Fibroblast of lung (primary cell): ENCODE measurements around the gene EFCAB8. TPM values are rescaled to one million over a fixed set of nuclear protein-coding genes. Genes with fewer than 3 reads are reported as not detected.

Experiments used
- DNase-seq, 2 donors: peaks; one replicate each; pipeline versions ENCODE4 v3.0.0 to v3.0.0-alpha.2; 2010; ENCODE audit warnings: low read depth in 2 of 2
- H2AFZ ChIP-seq: 2 replicates; pipeline ENCODE4 v1.5.1; 2012; ENCODE audit warnings: low read length, control low read depth, inconsistent platforms
- H3K27ac ChIP-seq: 2 replicates; pipeline ENCODE4 v1.5.1; 2011; ENCODE audit warnings: low read length, control low read depth; ENCODE audit not compliant: insufficient read depth
- H3K27me3 ChIP-seq: 2 replicates; pipeline ENCODE4 v1.5.1; 2011; ENCODE audit warnings: mild to moderate bottlenecking, low read length; ENCODE audit not compliant: control insufficient read depth, insufficient read depth
- H3K36me3 ChIP-seq: 2 replicates; pipeline ENCODE4 v1.5.1; 2011; ENCODE audit warnings: low read length; ENCODE audit not compliant: control insufficient read depth, insufficient read depth
- H3K4me1 ChIP-seq: 2 replicates; pipeline ENCODE4 v1.5.1; 2011; ENCODE audit warnings: low read length; ENCODE audit not compliant: control insufficient read depth, insufficient read depth; ENCODE audit errors: extremely low read depth
- H3K4me2 ChIP-seq: 2 replicates; pipeline ENCODE4 v1.5.1; 2011; ENCODE audit warnings: low read length, control low read depth; ENCODE audit not compliant: insufficient read depth; ENCODE audit errors: extremely low read depth
- H3K4me3 ChIP-seq, 4 experiments: fragments of 200-600 bp in 1 of 4; sonication (generic) in 1 of 4; replicated peaks in 1 of 4; 2 replicates each; pipeline ENCODE4 v1.5.1; 2011 to 2016; ENCODE audit warnings: low read length in 4 of 4, low read depth in 3 of 4, mild to moderate bottlenecking in 3 of 4, control low read depth in 2 of 4, inconsistent platforms in 1 of 4, mixed read lengths in 1 of 4; ENCODE audit not compliant: insufficient read depth in 1 of 4; ENCODE audit errors: control extremely low read depth in 1 of 4
- H3K79me2 ChIP-seq: 2 replicates; pipeline ENCODE4 v1.5.1; 2012; ENCODE audit warnings: mild to moderate bottlenecking, low read length, inconsistent platforms; ENCODE audit not compliant: control insufficient read depth, insufficient read depth
- H3K9ac ChIP-seq: 2 replicates; pipeline ENCODE4 v1.5.1; 2011; ENCODE audit warnings: mild to moderate bottlenecking, low read length, control low read depth; ENCODE audit not compliant: insufficient read depth
- H3K9me3 ChIP-seq: 2 replicates; pipeline ENCODE4 v1.5.1; 2012; ENCODE audit warnings: low read depth, low read length; ENCODE audit not compliant: control insufficient read depth, insufficient read depth
- H4K20me1 ChIP-seq: 2 replicates; pipeline ENCODE4 v1.5.1; 2011; ENCODE audit warnings: low read length; ENCODE audit not compliant: control insufficient read depth, insufficient read depth; ENCODE audit errors: extremely low read depth
- CTCF ChIP-seq, 2 donors: IDR thresholded peaks in 1 of 2; conservative IDR thresholded peaks in 1 of 2; 1 replicate in 1 of 2; 2 replicates in 1 of 2; pipeline ENCODE4 v1.5.1; 2011 to 2012; ENCODE audit warnings: low read length in 2 of 2, control low read depth in 1 of 2, inconsistent platforms in 1 of 2, low read depth in 1 of 2, mild to moderate bottlenecking in 1 of 2
- EZH2 ChIP-seq: IDR thresholded peaks from 2 replicates; pipeline ENCODE4 v1.5.1; 2012; ENCODE audit warnings: low read length, control low read depth, mild to moderate bottlenecking; ENCODE audit errors: missing control alignments
- polyA plus RNA-seq, 2 donors: library from polyadenylated mRNA; depleted of rRNA in 1 of 2; stranded (reverse) in 1 of 2; unstranded in 1 of 2; fragments of >200 nt; gene quantifications; 2 replicates each; pipeline ENCODE4 v1.2.1, GENCODE V29; 2011 to 2012; ENCODE audit warnings: missing spikeins in 1 of 2
- total RNA-seq: library from RNA; depleted of rRNA; stranded (reverse); fragments of >200 nt; gene quantifications from 2 replicates; pipeline ENCODE4 v1.2.1, GENCODE V29; 2014

Gene EFCAB8
- total and polyA plus RNA-seq, 2 donors (not counting 1 experiment from before 2014, with no cell fraction given), result under 0.01 TPM; not detected in 1

DNA sequence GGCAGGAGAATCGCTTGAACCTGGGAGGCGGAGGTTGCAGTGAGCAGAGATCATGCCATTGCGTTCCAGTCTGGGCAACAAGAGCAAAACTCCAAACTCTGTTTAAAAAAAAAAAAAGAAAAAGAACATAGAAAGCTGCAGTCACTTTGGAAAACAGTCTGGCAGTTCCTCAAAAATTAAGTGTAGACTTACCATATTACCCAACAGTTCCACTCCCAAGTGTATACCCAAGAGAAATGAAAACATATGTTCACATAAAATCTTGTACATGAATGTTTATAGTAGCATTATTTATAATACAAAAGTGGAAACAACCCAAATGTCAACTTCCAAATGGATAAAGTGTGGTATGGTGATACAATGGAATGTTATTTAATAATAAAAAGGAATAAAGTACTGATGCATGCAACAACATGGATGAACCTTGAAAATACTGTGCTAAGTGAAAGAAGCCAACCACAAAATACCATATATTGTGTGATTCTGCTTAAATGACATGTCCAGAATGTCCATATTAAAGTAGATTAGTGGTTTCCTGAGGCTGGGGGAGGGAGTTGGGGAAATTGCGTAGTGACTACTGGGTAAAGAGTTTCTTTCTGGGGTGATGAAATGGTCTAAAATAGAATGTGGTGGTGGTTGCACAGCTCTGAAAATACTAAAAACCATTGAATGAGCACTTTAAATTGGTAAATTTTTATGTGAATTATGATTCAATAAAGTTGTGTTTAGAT lies 82.6 kb downstream of the EFCAB8 start:
- Histone ChIP-seq H3K9ac (no peak overlapping the region), H3K4me3 (no peak overlapping the region), H3K9me3 (no peaks in the 10 kb centered on the region), H3K27me3 (peaks cover 5% of the 10 kb centered on the region), H3K4me1 (no peaks in the 10 kb centered on the region), H3K36me3 (no peaks in the 10 kb centered on the region), H2AFZ (no peak overlapping the region), H3K4me2 (no peak overlapping the region), H4K20me1 (no peaks in the 10 kb centered on the region), H3K27ac (no peak overlapping the region), H3K79me2 (no peaks in the 10 kb centered on the region)
- TF ChIP-seq EZH2 (no peak), CTCF (conservative IDR thresholded peaks at IDR 0.05 in 1 of 2, IDR thresholded peaks at IDR 0.05 in 1 of 2; ENCODE audit: low read depth in 1 of 2, low read length in 2 of 2) (no peak)
- DNase-seq, result peak in 1 of 2 donors; percentile 33

- H3K4me3 ChIP-seq, result no peak overlapping the region
- H3K9me3 ChIP-seq, result no peaks in the 10 kb centered on the region
- H3K4me1 ChIP-seq, result no peaks in the 10 kb centered on the region
- no peak for DNase-seq
- no peak overlapping the region for H2AFZ ChIP-seq
- no peaks in the 10 kb centered on the region for H4K20me1 ChIP-seq
- TF ChIP-seq CTCF (conservative IDR thresholded peaks at IDR 0.05 in 1 of 2, IDR thresholded peaks at IDR 0.05 in 1 of 2; ENCODE audit: low read depth in 1 of 2, low read length in 2 of 2) (no peak), EZH2 (no peak)
- no peak overlapping the region for H3K4me2 ChIP-seq
- H3K79me2 ChIP-seq, result no peaks in the 10 kb centered on the region
- peaks cover 5% of the 10 kb centered on the region for H3K27me3 ChIP-seq
- no peak overlapping the region for H3K9ac ChIP-seq
- H3K27ac ChIP-seq, result no peak overlapping the region
- H3K36me3 ChIP-seq, result no peaks in the 10 kb centered on the region
Measured at GRCh38 chr20:32943490-32944052, 84.8 kb downstream of the EFCAB8 start.

DNA sequence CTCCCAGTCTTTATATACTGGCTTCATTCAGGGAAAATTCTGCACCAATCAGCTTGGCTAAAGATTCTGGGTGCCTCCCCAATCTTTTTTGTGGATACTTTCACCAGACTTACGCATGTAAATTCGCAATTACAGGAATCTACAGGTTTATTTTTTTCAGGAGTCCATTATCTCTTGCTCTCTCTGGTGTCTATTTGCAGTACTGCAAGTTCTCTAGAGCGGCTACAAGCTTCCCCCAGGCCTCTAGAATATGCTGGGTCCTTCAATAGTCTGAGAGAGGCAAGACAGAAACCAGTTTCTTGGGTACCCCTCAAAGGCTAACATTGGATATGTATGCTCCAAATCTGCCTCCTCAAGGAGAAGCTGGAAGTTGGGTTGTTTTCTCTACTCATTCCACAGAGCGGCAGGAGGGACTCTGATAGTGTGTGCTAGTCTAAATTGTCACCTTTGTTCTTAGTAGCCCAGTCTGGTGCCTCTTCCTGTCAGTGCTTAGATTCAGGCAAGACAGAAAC lies 87.0 kb downstream of the EFCAB8 start:
- H2AFZ ChIP-seq, result no peak overlapping the region
- H4K20me1 ChIP-seq, result peaks cover 2% of the 10 kb centered on the region
- DNase-seq, result peak; percentile 7 to 34
- H3K27ac ChIP-seq, result no peak overlapping the region
- no peak overlapping the region for H3K4me3 ChIP-seq
- TF ChIP-seq CTCF (conservative IDR thresholded peaks at IDR 0.05 in 1 of 2, IDR thresholded peaks at IDR 0.05 in 1 of 2; ENCODE audit: low read depth in 1 of 2, low read length in 2 of 2) (peak; percentile 60 to 64), EZH2 (no peak)
- H3K9me3 ChIP-seq, result no peaks in the 10 kb centered on the region
- H3K4me2 ChIP-seq, result no peak overlapping the region
- H3K9ac ChIP-seq, result no peak overlapping the region
- H3K27me3 ChIP-seq, result peaks cover 6% of the 10 kb centered on the region
- H3K79me2 ChIP-seq, result no peaks in the 10 kb centered on the region
- H3K4me1 ChIP-seq, result no peaks in the 10 kb centered on the region
- H3K36me3 ChIP-seq, result no peaks in the 10 kb centered on the region
